Liver (tissue), 9 donors: ENCODE results near the gene SCN3A. TPM values are rescaled to one million over a fixed set of nuclear protein-coding genes. Genes with fewer than 3 reads are reported as not detected.
A peak's percentile ranks its signal among the peaks of the same experiment; 100 is the strongest.

ENCODE experiments used
- DNase-seq: peaks from one replicate; pipeline ENCODE4 v3.0.0-alpha.2; 2017; ENCODE audit warnings: low spot score
- H3K27ac ChIP-seq, 2 donors: one replicate each; pipeline ENCODE4 v1.7.0; 2013; ENCODE audit warnings: inconsistent platforms in 2 of 2, low read length in 2 of 2, control low read depth in 1 of 2, low read depth in 1 of 2, mild to moderate bottlenecking in 1 of 2
- H3K27me3 ChIP-seq, 4 donors: one replicate each; pipeline versions ENCODE4 v1.6.1 to v1.7.0; 2013; ENCODE audit warnings: low read length in 3 of 4, inconsistent platforms in 1 of 4, mild to moderate bottlenecking in 1 of 4, moderate library complexity in 1 of 4; ENCODE audit not compliant: control insufficient read depth in 4 of 4, insufficient read depth in 4 of 4
- H3K36me3 ChIP-seq, 4 donors: one replicate each; pipeline versions ENCODE4 v1.6.1 to v1.7.0; 2013; ENCODE audit warnings: low read length in 3 of 4, mild to moderate bottlenecking in 3 of 4, low read depth in 1 of 4, moderate library complexity in 1 of 4; ENCODE audit not compliant: control insufficient read depth in 4 of 4, insufficient read depth in 3 of 4
- H3K4me1 ChIP-seq, 4 donors: one replicate each; pipeline versions ENCODE4 v1.6.1 to v1.7.0; 2013; ENCODE audit warnings: low read length in 3 of 4, mild to moderate bottlenecking in 3 of 4, moderate library complexity in 1 of 4; ENCODE audit not compliant: control insufficient read depth in 4 of 4, insufficient read depth in 4 of 4
- H3K4me3 ChIP-seq, 3 donors: one replicate each; pipeline versions ENCODE4 v1.6.1 to v1.7.0; 2013; ENCODE audit warnings: low read length in 3 of 3, control low read depth in 1 of 3, low read depth in 1 of 3, mild to moderate bottlenecking in 1 of 3
- H3K9ac ChIP-seq, 2 donors: one replicate each; pipeline ENCODE4 v1.7.0; 2013; ENCODE audit warnings: low read length in 2 of 2, mild to moderate bottlenecking in 2 of 2, moderate library complexity in 2 of 2, control low read depth in 1 of 2, low read depth in 1 of 2
- H3K9me3 ChIP-seq, 4 donors: one replicate each; pipeline versions ENCODE4 v1.6.1 to v1.7.0; 2013; ENCODE audit warnings: low read length in 3 of 4; ENCODE audit not compliant: control insufficient read depth in 4 of 4
- FOXA2 ChIP-seq: IDR thresholded peaks from 2 replicates; pipeline ENCODE4 v1.6.1; 2016; ENCODE audit warnings: antibody characterized with exemption
- GABPA ChIP-seq, 2 donors: IDR thresholded peaks in 1 of 2; conservative IDR thresholded peaks in 1 of 2; 2 replicates each; pipeline ENCODE4 v1.6.1; 2016; ENCODE audit warnings: antibody characterized with exemption in 2 of 2, mild to moderate bottlenecking in 1 of 2, moderate library complexity in 1 of 2
- HNF4A ChIP-seq, 2 donors: conservative IDR thresholded peaks; 2 replicates each; pipeline ENCODE4 v1.6.1; 2016; ENCODE audit warnings: antibody characterized with exemption in 2 of 2, mild to moderate bottlenecking in 2 of 2
- HNF4G ChIP-seq: IDR thresholded peaks from 2 replicates; pipeline ENCODE4 v1.6.1; 2016; ENCODE audit warnings: antibody characterized with exemption
- NR2F2 ChIP-seq: IDR thresholded peaks from 2 replicates; pipeline ENCODE4 v1.6.1; 2016; ENCODE audit warnings: antibody characterized with exemption
- RAD21 ChIP-seq, 2 donors: IDR thresholded peaks; 2 replicates each; pipeline ENCODE4 v1.6.1; 2016; ENCODE audit warnings: antibody characterized with exemption in 2 of 2, mild to moderate bottlenecking in 2 of 2
- REST ChIP-seq: IDR thresholded peaks from 2 replicates; pipeline ENCODE4 v1.6.1; 2016; ENCODE audit warnings: antibody characterized with exemption, mild to moderate bottlenecking
- RXRA ChIP-seq, 2 donors: IDR thresholded peaks; 2 replicates each; pipeline ENCODE4 v1.6.1; 2017 to 2018; ENCODE audit warnings: antibody characterized with exemption in 2 of 2, mild to moderate bottlenecking in 1 of 2
- SP1 ChIP-seq: IDR thresholded peaks from 2 replicates; pipeline ENCODE4 v1.6.1; 2018; ENCODE audit warnings: antibody characterized with exemption, mild to moderate bottlenecking
- TAF1 ChIP-seq: conservative IDR thresholded peaks from 2 replicates; pipeline ENCODE4 v1.6.1; 2016; ENCODE audit warnings: antibody characterized with exemption, mild to moderate bottlenecking
- YY1 ChIP-seq: IDR thresholded peaks from 2 replicates; pipeline ENCODE4 v1.6.1; 2016; ENCODE audit warnings: antibody characterized with exemption, mild to moderate bottlenecking
- ZBTB33 ChIP-seq: IDR thresholded peaks from 2 replicates; pipeline ENCODE4 v1.6.1; 2016; ENCODE audit warnings: antibody characterized with exemption
- WGBS: extraction: QIAGEN DNeasy Blood & Tissue Kit; methylation state at CpG from one replicate; pipeline ENCODE4 v1.1.7; 2013; 5-methylcytosine and 5-hydroxymethylcytosine counted together
- polyA plus RNA-seq, 2 donors: library from polyadenylated mRNA; stranded (reverse) in 1 of 2; unstranded in 1 of 2; fragments of 200-250 nt in 1 of 2; fragments of >200 nt in 1 of 2; fragmentation: Nextera tagmentation in 1 of 2; extraction: Ambion mirVana in 1 of 2; gene quantifications; one replicate each; pipeline versions ENCODE4 v1.2.1 to v1.2.3, GENCODE V29; 2013 to 2015
- total RNA-seq, 2 donors: library from RNA; depleted of rRNA; stranded (reverse); fragments of >200 nt; gene quantifications; one replicate each; pipeline ENCODE4 v1.2.3, GENCODE V29; 2014
- TF ChIP-seq, protein P1 (sequence below): IDR thresholded peaks from 2 replicates; pipeline ENCODE4 v1.6.1; 2016; ENCODE audit warnings: antibody characterized with exemption
- TF ChIP-seq, protein P2 (sequence below): fragments of 150-350 bp; IDR thresholded peaks from 2 replicates; pipeline ENCODE4 v1.5.1; 2017; ENCODE audit warnings: improper control_type of control experiment, low read depth, low read length; ENCODE audit not compliant: missing input control
- donor health status: healthy.
- donor health status: healthy.
- donor health status: healthy.
- donor health status: healthy.
- donor health status: healthy.

Gene SCN3A
- total and polyA plus RNA-seq, 4 donors: 0.05 to 1.0 (median 0.29) TPM

- no peak for TF ChIP-seq ZBTB33
These were observed 2.0 kb upstream of the SCN3A start (continued) for GRCh38 chr2:165205865-165206264.

GRCh38 chr2:165202239-165202638, 1.6 kb downstream of the SCN3A start:
- no peak for TF ChIP-seq YY1
- TF ChIP-seq NR2F2: no peak
- no peak for TF ChIP-seq RXRA (IDR thresholded peaks at IDR 0.05)
- TF ChIP-seq HNF4G: no peak
- no peak for TF ChIP-seq RAD21 (IDR thresholded peaks at IDR 0.05)
- TF ChIP-seq SP1: no peak
- TF ChIP-seq, protein P1, sequence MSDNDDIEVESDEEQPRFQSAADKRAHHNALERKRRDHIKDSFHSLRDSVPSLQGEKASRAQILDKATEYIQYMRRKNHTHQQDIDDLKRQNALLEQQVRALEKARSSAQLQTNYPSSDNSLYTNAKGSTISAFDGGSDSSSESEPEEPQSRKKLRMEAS: no peak
- TF ChIP-seq GABPA (IDR thresholded peaks at IDR 0.05 in 1 of 2, conservative IDR thresholded peaks at IDR 0.05 in 1 of 2): no peak
- no peak for TF ChIP-seq REST
- no peak for TF ChIP-seq FOXA2
- TF ChIP-seq HNF4A (conservative IDR thresholded peaks at IDR 0.05): no peak
- TF ChIP-seq, protein P2, sequence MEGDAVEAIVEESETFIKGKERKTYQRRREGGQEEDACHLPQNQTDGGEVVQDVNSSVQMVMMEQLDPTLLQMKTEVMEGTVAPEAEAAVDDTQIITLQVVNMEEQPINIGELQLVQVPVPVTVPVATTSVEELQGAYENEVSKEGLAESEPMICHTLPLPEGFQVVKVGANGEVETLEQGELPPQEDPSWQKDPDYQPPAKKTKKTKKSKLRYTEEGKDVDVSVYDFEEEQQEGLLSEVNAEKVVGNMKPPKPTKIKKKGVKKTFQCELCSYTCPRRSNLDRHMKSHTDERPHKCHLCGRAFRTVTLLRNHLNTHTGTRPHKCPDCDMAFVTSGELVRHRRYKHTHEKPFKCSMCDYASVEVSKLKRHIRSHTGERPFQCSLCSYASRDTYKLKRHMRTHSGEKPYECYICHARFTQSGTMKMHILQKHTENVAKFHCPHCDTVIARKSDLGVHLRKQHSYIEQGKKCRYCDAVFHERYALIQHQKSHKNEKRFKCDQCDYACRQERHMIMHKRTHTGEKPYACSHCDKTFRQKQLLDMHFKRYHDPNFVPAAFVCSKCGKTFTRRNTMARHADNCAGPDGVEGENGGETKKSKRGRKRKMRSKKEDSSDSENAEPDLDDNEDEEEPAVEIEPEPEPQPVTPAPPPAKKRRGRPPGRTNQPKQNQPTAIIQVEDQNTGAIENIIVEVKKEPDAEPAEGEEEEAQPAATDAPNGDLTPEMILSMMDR: no peak
- no peak for TF ChIP-seq TAF1
- no peaks in the 10 kb centered on the region for H3K36me3 ChIP-seq
- no peaks in the 10 kb centered on the region for H3K27me3 ChIP-seq
- H3K4me3 ChIP-seq: no peak overlapping the region
- no peak overlapping the region for H3K27ac ChIP-seq
- H3K9me3 ChIP-seq: no peaks in the 10 kb centered on the region
- no peak for DNase-seq
- WGBS: 93% methylated on average over 1 of the region's 1 CpG
- H3K9ac ChIP-seq: peak overlapping the region in 1 of 2 donors; percentile 21
- H3K4me1 ChIP-seq: no peaks in the 10 kb centered on the region

DNA sequence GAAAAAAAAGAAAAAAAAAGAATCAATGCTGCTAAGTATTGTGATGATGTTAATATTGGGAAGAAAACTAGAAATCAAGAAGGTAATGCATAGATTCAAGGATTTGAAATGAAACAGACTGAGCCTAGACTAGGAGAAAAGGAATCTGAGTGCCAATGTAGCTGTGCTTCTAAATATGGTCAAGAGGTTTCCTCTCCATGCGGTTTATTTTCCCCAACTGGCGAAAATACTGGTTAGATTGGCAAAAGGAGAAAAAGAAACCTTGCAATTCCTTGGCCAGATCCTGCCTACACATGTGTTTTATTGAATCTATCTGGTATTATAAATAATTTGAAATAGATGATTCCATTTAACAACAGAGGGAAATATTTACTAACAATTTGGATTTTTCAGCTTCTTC, 5.7 kb downstream of the SCN3A start:
- H3K9me3 ChIP-seq: no peaks in the 10 kb centered on the region
- DNase-seq: no peak
- H3K27ac ChIP-seq: no peak overlapping the region
- no peaks in the 10 kb centered on the region for H3K36me3 ChIP-seq
- H3K27me3 ChIP-seq: no peaks in the 10 kb centered on the region
- H3K9ac ChIP-seq: no peak overlapping the region
- no peaks in the 10 kb centered on the region for H3K4me1 ChIP-seq
- H3K4me3 ChIP-seq: no peak overlapping the region
- TF ChIP-seq HNF4A (conservative IDR thresholded peaks at IDR 0.05): no peak
- TF ChIP-seq NR2F2: no peak
- TF ChIP-seq RXRA (IDR thresholded peaks at IDR 0.05): no peak
- 90% methylated on average over 2 of the region's 2 CpGs for WGBS
